HepG2 (cell line): ENCODE data around the gene COX6A2. TPM values are rescaled to one million over a fixed set of nuclear protein-coding genes. Genes with fewer than 3 reads are reported as not detected.

Experiments used
- ELF3 ChIP-seq: IDR thresholded peaks from 2 replicates; pipeline ENCODE4 v1.6.1; 2016; ENCODE audit warnings: missing genetic modification reagents, missing compliant biosample characterization
- FOXC1 ChIP-seq: sonication (generic); formaldehyde crosslinking; IDR thresholded peaks from 2 replicates; pipeline ENCODE4 v1.8.0; 2022; ENCODE audit warnings: mild to moderate bottlenecking, missing genetic modification reagents, borderline replicate concordance
- KMT2B ChIP-seq: IDR thresholded peaks from 2 replicates; pipeline ENCODE4 v1.6.1; 2016; ENCODE audit warnings: missing genetic modification reagents, missing compliant biosample characterization
- MAFK ChIP-seq, 2 experiments: IDR thresholded peaks in 1 of 2; conservative IDR thresholded peaks in 1 of 2; 2 replicates each; pipeline ENCODE4 v1.6.1; 2011; ENCODE audit warnings: improper control_type of control experiment in 2 of 2, low read length in 2 of 2
- MIER2 ChIP-seq: IDR thresholded peaks from 2 replicates; pipeline ENCODE4 v1.6.1; 2016; ENCODE audit warnings: missing biosample characterization, missing genetic modification reagents
- MXD4 ChIP-seq: IDR thresholded peaks from 2 replicates; pipeline ENCODE4 v1.6.1; 2016; ENCODE audit warnings: mild to moderate bottlenecking, missing biosample characterization, missing genetic modification reagents
- POLR2A ChIP-seq, 2 experiments: IDR thresholded peaks; 2 replicates each; pipeline ENCODE4 v1.6.1; 2011; ENCODE audit warnings: low read depth in 2 of 2, low read length in 2 of 2, mild to moderate bottlenecking in 1 of 2, moderate library complexity in 1 of 2; ENCODE audit not compliant: insufficient read depth in 1 of 2
- RARA ChIP-seq: IDR thresholded peaks from 2 replicates; pipeline ENCODE4 v1.6.1; 2016; ENCODE audit warnings: missing genetic modification reagents, missing compliant biosample characterization
- RBFOX2 ChIP-seq: fragments of 200-400 bp; formaldehyde crosslinking; IDR thresholded peaks from 2 replicates; pipeline ENCODE4 v1.6.1; 2017; ENCODE audit warnings: low read depth, mild to moderate bottlenecking, low read length
- SETDB1 ChIP-seq: sonication (generic); formaldehyde crosslinking; IDR thresholded peaks from 2 replicates; pipeline ENCODE4 v1.5.1; 2020; ENCODE audit warnings: missing genetic modification reagents, mild to moderate bottlenecking, borderline replicate concordance
- TFAP4 ChIP-seq: sonication (generic); IDR thresholded peaks from 2 replicates; pipeline ENCODE4 v1.6.1; 2016; ENCODE audit warnings: low read depth, borderline replicate concordance
- THAP11 ChIP-seq: IDR thresholded peaks from 2 replicates; pipeline ENCODE4 v1.6.1; 2016; ENCODE audit warnings: missing biosample characterization, missing genetic modification reagents
- ZC3H4 ChIP-seq: sonication (generic); formaldehyde crosslinking; IDR thresholded peaks from 2 replicates; pipeline ENCODE4 v1.4.0; 2020; ENCODE audit warnings: missing genetic modification reagents, borderline replicate concordance
- ZMYM2 ChIP-seq: sonication (generic); formaldehyde crosslinking; IDR thresholded peaks from 2 replicates; pipeline ENCODE4 v1.8.0; 2022; ENCODE audit warnings: mild to moderate bottlenecking, missing genetic modification reagents
- ZNF124 ChIP-seq: sonication (generic); formaldehyde crosslinking; IDR thresholded peaks from 2 replicates; pipeline ENCODE4 v1.4.0; 2020; ENCODE audit warnings: missing genetic modification reagents
- ZNF180 ChIP-seq: sonication (generic); formaldehyde crosslinking; IDR thresholded peaks from 2 replicates; pipeline ENCODE4 v1.4.0; 2020; ENCODE audit warnings: low read depth, missing genetic modification reagents, borderline replicate concordance
- ZNF343 ChIP-seq: sonication (generic); formaldehyde crosslinking; IDR thresholded peaks from 2 replicates; pipeline ENCODE4 v1.4.0; 2020; ENCODE audit warnings: mild to moderate bottlenecking, missing genetic modification reagents
- ZNF44 ChIP-seq: sonication (generic); formaldehyde crosslinking; IDR thresholded peaks from 2 replicates; pipeline ENCODE4 v1.5.1; 2020; ENCODE audit warnings: mild to moderate bottlenecking, missing genetic modification reagents
- ZNF629 ChIP-seq: sonication (generic); formaldehyde crosslinking; conservative IDR thresholded peaks from 2 replicates; pipeline ENCODE4 v1.5.0; 2020; ENCODE audit warnings: missing genetic modification reagents
- ZNF652 ChIP-seq: IDR thresholded peaks from 2 replicates; pipeline ENCODE4 v1.6.1; 2016; ENCODE audit warnings: low read depth, borderline replicate concordance
- ZSCAN9 ChIP-seq: IDR thresholded peaks from 2 replicates; pipeline ENCODE4 v1.6.1; 2016; ENCODE audit warnings: borderline replicate concordance
- polyA plus RNA-seq, 8 experiments: library from polyadenylated mRNA; depleted of rRNA in 3 of 8; stranded (reverse) in 7 of 8; unstranded in 1 of 8; fragments of >200 nt; fragmentation: Illumina TruSeq in 4 of 8; extraction: Trizol in 4 of 8; gene quantifications; 2 replicates each; pipeline versions ENCODE4 v1.2.1 to v1.2.3, GENCODE V29; 2011 to 2016; ENCODE audit warnings: low read depth in 4 of 8, missing spikeins in 1 of 8, mixed read lengths in 1 of 8; ENCODE audit not compliant: insufficient read depth in 1 of 8
- total RNA-seq, 5 experiments: library from RNA; depleted of rRNA; stranded (reverse); fragments of >200 nt; fragmentation: Illumina TruSeq; extraction: Trizol; gene quantifications; 2 replicates each; pipeline ENCODE4 v1.2.3, GENCODE V29; 2016; ENCODE audit warnings: low read depth in 1 of 5
- TF ChIP-seq, protein P1 (sequence below): IDR thresholded peaks from 2 replicates; pipeline ENCODE4 v1.6.1; 2016; ENCODE audit warnings: missing compliant biosample characterization, missing genetic modification reagents, borderline replicate concordance
- TF ChIP-seq, protein P2 (sequence below): IDR thresholded peaks from 2 replicates; pipeline ENCODE4 v1.6.1; 2016; ENCODE audit warnings: missing biosample characterization, missing genetic modification reagents, low read depth
- TF ChIP-seq, protein P3 (sequence below): sonication (generic); formaldehyde crosslinking; IDR thresholded peaks from 2 replicates; pipeline ENCODE4 v1.4.0; 2020; ENCODE audit warnings: low read depth, missing genetic modification reagents

The COX6A2 gene
- total and polyA plus RNA-seq, 2 of the 13 experiments (the other 11 are each of a cell fraction or from before 2014, with no cell fraction given): not detected

- TF ChIP-seq ZC3H4 (CRISPR knock-in tag) (peak; percentile 82; the same call in 1 of the 2 replicates), ZNF180 (CRISPR knock-in tag) (no peak), ELF3 (peak; percentile 76), THAP11 (CRISPR knock-in tag) (peak; percentile 88), ZMYM2 (CRISPR knock-in tag) (peak; percentile 70), ZNF652 (peak; percentile 59; the same call in 1 of the 2 replicates), ZNF629 (CRISPR knock-in tag) (peak; percentile 48; the same call in 1 of the 2 replicates), RBFOX2 (0 out of 2 replicates have a peak, but pooled peaks have one; percentile 23), MXD4 (peak; percentile 94), POLR2A (IDR thresholded peaks at IDR 0.05; ENCODE audit: insufficient read depth in 1 of 2, low read depth in 2 of 2, low read length in 2 of 2) (peak; percentile 80 to 98), ZSCAN9 (CRISPR knock-in tag) (peak; percentile 97), MAFK (conservative IDR thresholded peaks at IDR 0.05 in 1 of 2, IDR thresholded peaks at IDR 0.05 in 1 of 2; ENCODE audit: low read length in 2 of 2) (0 out of 4 replicates have a peak, but pooled peaks have one; percentile 1 to 14), ZNF44 (CRISPR knock-in tag) (peak; percentile 97; the same call in 1 of the 2 replicates), ZNF343 (CRISPR knock-in tag) (peak; percentile 7), MIER2 (CRISPR knock-in tag) (peak; percentile 71; the same call in 1 of the 2 replicates), KMT2B (CRISPR knock-in tag) (peak; percentile 62; the same call in 1 of the 2 replicates), RARA (CRISPR knock-in tag) (peak; percentile 67; the same call in 1 of the 2 replicates), TFAP4 (peak; percentile 67; the same call in 1 of the 2 replicates), SETDB1 (CRISPR knock-in tag) (no peak), FOXC1 (CRISPR knock-in tag) (peak; percentile 95), ZNF124 (CRISPR knock-in tag) (peak; percentile 88; the same call in 1 of the 2 replicates)
- TF ChIP-seq, protein P1, sequence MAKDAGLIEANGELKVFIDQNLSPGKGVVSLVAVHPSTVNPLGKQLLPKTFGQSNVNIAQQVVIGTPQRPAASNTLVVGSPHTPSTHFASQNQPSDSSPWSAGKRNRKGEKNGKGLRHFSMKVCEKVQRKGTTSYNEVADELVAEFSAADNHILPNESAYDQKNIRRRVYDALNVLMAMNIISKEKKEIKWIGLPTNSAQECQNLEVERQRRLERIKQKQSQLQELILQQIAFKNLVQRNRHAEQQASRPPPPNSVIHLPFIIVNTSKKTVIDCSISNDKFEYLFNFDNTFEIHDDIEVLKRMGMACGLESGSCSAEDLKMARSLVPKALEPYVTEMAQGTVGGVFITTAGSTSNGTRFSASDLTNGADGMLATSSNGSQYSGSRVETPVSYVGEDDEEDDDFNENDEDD (CRISPR knock-in tag): peak; percentile 74; the same call in 1 of the 2 replicates
- TF ChIP-seq, protein P2, sequence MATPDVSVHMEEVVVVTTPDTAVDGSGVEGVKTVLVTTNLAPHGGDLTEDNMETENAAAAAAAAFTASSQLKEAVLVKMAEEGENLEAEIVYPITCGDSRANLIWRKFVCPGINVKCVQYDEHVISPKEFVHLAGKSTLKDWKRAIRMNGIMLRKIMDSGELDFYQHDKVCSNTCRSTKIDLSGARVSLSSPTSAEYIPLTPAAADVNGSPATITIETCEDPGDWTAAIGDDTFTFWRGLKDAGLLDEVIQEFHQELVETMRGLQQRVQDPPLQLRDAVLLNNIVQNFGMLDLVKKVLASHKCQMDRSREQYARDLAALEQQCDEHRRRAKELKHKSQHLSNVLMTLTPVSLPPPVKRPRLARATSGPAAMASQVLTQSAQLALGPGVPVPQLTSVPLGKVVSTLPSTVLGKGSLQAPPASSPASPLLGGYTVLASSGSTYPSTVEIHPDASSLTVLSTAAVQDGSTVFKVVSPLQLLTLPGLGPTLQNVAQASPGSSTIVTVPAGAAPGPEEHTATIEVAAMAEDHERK: no peak
- TF ChIP-seq, protein P3, sequence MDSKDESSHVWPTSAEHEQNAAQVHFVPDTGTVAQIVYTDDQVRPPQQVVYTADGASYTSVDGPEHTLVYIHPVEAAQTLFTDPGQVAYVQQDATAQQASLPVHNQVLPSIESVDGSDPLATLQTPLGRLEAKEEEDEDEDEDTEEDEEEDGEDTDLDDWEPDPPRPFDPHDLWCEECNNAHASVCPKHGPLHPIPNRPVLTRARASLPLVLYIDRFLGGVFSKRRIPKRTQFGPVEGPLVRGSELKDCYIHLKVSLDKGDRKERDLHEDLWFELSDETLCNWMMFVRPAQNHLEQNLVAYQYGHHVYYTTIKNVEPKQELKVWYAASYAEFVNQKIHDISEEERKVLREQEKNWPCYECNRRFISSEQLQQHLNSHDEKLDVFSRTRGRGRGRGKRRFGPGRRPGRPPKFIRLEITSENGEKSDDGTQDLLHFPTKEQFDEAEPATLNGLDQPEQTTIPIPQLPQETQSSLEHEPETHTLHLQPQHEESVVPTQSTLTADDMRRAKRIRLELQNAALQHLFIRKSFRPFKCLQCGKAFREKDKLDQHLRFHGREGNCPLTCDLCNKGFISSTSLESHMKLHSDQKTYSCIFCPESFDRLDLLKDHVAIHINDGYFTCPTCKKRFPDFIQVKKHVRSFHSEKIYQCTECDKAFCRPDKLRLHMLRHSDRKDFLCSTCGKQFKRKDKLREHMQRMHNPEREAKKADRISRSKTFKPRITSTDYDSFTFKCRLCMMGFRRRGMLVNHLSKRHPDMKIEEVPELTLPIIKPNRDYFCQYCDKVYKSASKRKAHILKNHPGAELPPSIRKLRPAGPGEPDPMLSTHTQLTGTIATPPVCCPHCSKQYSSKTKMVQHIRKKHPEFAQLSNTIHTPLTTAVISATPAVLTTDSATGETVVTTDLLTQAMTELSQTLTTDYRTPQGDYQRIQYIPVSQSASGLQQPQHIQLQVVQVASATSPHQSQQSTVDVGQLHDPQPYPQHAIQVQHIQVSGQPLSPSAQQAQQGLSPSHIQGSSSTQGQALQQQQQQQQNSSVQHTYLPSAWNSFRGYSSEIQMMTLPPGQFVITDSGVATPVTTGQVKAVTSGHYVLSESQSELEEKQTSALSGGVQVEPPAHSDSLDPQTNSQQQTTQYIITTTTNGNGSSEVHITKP (CRISPR knock-in tag): peak; percentile 1; the same call in 1 of the 2 replicates
These were observed 30.1 kb upstream of the COX6A2 start (continued) for GRCh38 chr16:31458073-31458843.
